HepG2 (cell line): ENCODE data around the gene FNDC4. TPM values are rescaled to one million over a fixed set of nuclear protein-coding genes. Genes with fewer than 3 reads are reported as not detected.

Source experiments
- BCL6 ChIP-seq: IDR thresholded peaks from 2 replicates; pipeline ENCODE4 v1.6.1; 2016; ENCODE audit warnings: missing genetic modification reagents, missing compliant biosample characterization
- FIP1L1 ChIP-seq: fragments of 200-400 bp; formaldehyde crosslinking; IDR thresholded peaks from 2 replicates; pipeline ENCODE4 v1.6.1; 2018; ENCODE audit warnings: low read depth, mild to moderate bottlenecking, low read length, moderate library complexity, borderline replicate concordance; ENCODE audit not compliant: insufficient read depth
- HNRNPL ChIP-seq: fragments of 200-400 bp; formaldehyde crosslinking; IDR thresholded peaks from 2 replicates; pipeline ENCODE4 v1.6.1; 2017; ENCODE audit warnings: mild to moderate bottlenecking, low read depth, low read length
- MEF2D ChIP-seq: sonication (generic); formaldehyde crosslinking; IDR thresholded peaks from 2 replicates; pipeline ENCODE4 v1.5.1; 2020; ENCODE audit warnings: mild to moderate bottlenecking, missing genetic modification reagents
- NCOR1 ChIP-seq: fragments of 200-600 bp; sonication (generic); IDR thresholded peaks from 2 replicates; pipeline ENCODE4 v1.7.0; 2017; ENCODE audit warnings: antibody characterized with exemption, low read length, borderline replicate concordance
- POLR2AphosphoS5 ChIP-seq: IDR thresholded peaks from 2 replicates; pipeline ENCODE4 v1.6.1; 2012; ENCODE audit warnings: low read depth, low read length
- SALL1 ChIP-seq: sonication (generic); formaldehyde crosslinking; IDR thresholded peaks from 2 replicates; pipeline ENCODE4 v1.8.0; 2022; ENCODE audit warnings: mild to moderate bottlenecking, missing genetic modification reagents
- ZBTB1 ChIP-seq: sonication (generic); formaldehyde crosslinking; IDR thresholded peaks from 2 replicates; pipeline ENCODE4 v1.4.0; 2020; ENCODE audit warnings: missing genetic modification reagents, borderline replicate concordance
- ZBTB43 ChIP-seq: sonication (generic); formaldehyde crosslinking; conservative IDR thresholded peaks from 2 replicates; pipeline ENCODE4 v1.4.0; 2020; ENCODE audit warnings: missing genetic modification reagents
- ZFAT ChIP-seq: sonication (generic); formaldehyde crosslinking; conservative IDR thresholded peaks from 2 replicates; pipeline ENCODE4 v1.8.1; 2023; ENCODE audit warnings: missing genetic modification reagents, inconsistent platforms
- ZNF354B ChIP-seq: sonication (generic); formaldehyde crosslinking; IDR thresholded peaks from 2 replicates; pipeline ENCODE4 v1.8.0; 2022; ENCODE audit warnings: mild to moderate bottlenecking, missing genetic modification reagents
- ZNF550 ChIP-seq: sonication (generic); formaldehyde crosslinking; IDR thresholded peaks from 2 replicates; pipeline ENCODE4 v1.4.0; 2020; ENCODE audit warnings: mild to moderate bottlenecking, missing genetic modification reagents, borderline replicate concordance
- ZNF557 ChIP-seq: sonication (generic); formaldehyde crosslinking; IDR thresholded peaks from 2 replicates; pipeline ENCODE4 v1.4.0; 2020; ENCODE audit warnings: missing genetic modification reagents
- ZNF567 ChIP-seq: sonication (generic); formaldehyde crosslinking; IDR thresholded peaks from 2 replicates; pipeline ENCODE4 v1.8.1; 2023; ENCODE audit warnings: mild to moderate bottlenecking, missing genetic modification reagents, borderline replicate concordance
- ZNF614 ChIP-seq: IDR thresholded peaks from 2 replicates; pipeline ENCODE4 v1.6.1; 2018; ENCODE audit warnings: missing biosample characterization, missing genetic modification reagents, inconsistent platforms, borderline replicate concordance
- ZSCAN31 ChIP-seq: sonication (generic); formaldehyde crosslinking; IDR thresholded peaks from 2 replicates; pipeline ENCODE4 v1.5.0; 2020; ENCODE audit warnings: low read depth, mild to moderate bottlenecking, missing genetic modification reagents
- polyA plus RNA-seq, 8 experiments: library from polyadenylated mRNA; depleted of rRNA in 3 of 8; stranded (reverse) in 7 of 8; unstranded in 1 of 8; fragments of >200 nt; fragmentation: Illumina TruSeq in 4 of 8; extraction: Trizol in 4 of 8; gene quantifications; 2 replicates each; pipeline versions ENCODE4 v1.2.1 to v1.2.3, GENCODE V29; 2011 to 2016; ENCODE audit warnings: low read depth in 4 of 8, missing spikeins in 1 of 8, mixed read lengths in 1 of 8; ENCODE audit not compliant: insufficient read depth in 1 of 8
- total RNA-seq, 5 experiments: library from RNA; depleted of rRNA; stranded (reverse); fragments of >200 nt; fragmentation: Illumina TruSeq; extraction: Trizol; gene quantifications; 2 replicates each; pipeline ENCODE4 v1.2.3, GENCODE V29; 2016; ENCODE audit warnings: low read depth in 1 of 5
- TF ChIP-seq, protein P1 (sequence below): IDR thresholded peaks from 2 replicates; pipeline ENCODE4 v1.6.1; 2012; ENCODE audit warnings: inconsistent platforms
- TF ChIP-seq, protein P2 (sequence below), 2 experiments: sonication (generic) in 1 of 2; formaldehyde crosslinking in 1 of 2; IDR thresholded peaks; 2 replicates each; pipeline versions ENCODE4 v1.6.1 to v1.9.0; 2014 to 2022; ENCODE audit warnings: antibody characterized with exemption in 1 of 2, borderline replicate concordance in 1 of 2, inconsistent platforms in 1 of 2, low read depth in 1 of 2, missing genetic modification reagents in 1 of 2
- TF ChIP-seq, protein P3 (sequence below): sonication (generic); formaldehyde crosslinking; IDR thresholded peaks from 2 replicates; pipeline ENCODE4 v1.4.0; 2020; ENCODE audit warnings: mild to moderate bottlenecking, missing genetic modification reagents

Gene FNDC4
- total and polyA plus RNA-seq, 2 of the 13 experiments (the other 11 are each of a cell fraction or from before 2014, with no cell fraction given), result 9.0 to 17.4 TPM

- TF ChIP-seq SALL1 (CRISPR knock-in tag), result peak; percentile 42
- no peak for TF ChIP-seq ZNF550 (CRISPR knock-in tag)
- TF ChIP-seq, protein P1, sequence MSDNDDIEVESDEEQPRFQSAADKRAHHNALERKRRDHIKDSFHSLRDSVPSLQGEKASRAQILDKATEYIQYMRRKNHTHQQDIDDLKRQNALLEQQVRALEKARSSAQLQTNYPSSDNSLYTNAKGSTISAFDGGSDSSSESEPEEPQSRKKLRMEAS, result peak; percentile 26; the same call in 1 of the 2 replicates
- no peak for TF ChIP-seq ZNF567 (CRISPR knock-in tag)
- TF ChIP-seq ZSCAN31 (CRISPR knock-in tag), result no peak; the same call in 1 of the 2 replicates
- TF ChIP-seq, protein P2, sequence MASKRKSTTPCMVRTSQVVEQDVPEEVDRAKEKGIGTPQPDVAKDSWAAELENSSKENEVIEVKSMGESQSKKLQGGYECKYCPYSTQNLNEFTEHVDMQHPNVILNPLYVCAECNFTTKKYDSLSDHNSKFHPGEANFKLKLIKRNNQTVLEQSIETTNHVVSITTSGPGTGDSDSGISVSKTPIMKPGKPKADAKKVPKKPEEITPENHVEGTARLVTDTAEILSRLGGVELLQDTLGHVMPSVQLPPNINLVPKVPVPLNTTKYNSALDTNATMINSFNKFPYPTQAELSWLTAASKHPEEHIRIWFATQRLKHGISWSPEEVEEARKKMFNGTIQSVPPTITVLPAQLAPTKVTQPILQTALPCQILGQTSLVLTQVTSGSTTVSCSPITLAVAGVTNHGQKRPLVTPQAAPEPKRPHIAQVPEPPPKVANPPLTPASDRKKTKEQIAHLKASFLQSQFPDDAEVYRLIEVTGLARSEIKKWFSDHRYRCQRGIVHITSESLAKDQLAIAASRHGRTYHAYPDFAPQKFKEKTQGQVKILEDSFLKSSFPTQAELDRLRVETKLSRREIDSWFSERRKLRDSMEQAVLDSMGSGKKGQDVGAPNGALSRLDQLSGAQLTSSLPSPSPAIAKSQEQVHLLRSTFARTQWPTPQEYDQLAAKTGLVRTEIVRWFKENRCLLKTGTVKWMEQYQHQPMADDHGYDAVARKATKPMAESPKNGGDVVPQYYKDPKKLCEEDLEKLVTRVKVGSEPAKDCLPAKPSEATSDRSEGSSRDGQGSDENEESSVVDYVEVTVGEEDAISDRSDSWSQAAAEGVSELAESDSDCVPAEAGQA (IDR thresholded peaks at IDR 0.05; ENCODE audit: low read depth), result 0 out of 2 replicates have a peak, but pooled peaks have one; percentile 26
- TF ChIP-seq, protein P2 (CRISPR knock-in tag; IDR thresholded peaks at IDR 0.05; ENCODE audit: borderline replicate concordance), result no peak
- no peak for TF ChIP-seq ZNF557 (CRISPR knock-in tag)
- no peak for TF ChIP-seq FIP1L1
- no peak for TF ChIP-seq ZNF354B (CRISPR knock-in tag)
- no peak for TF ChIP-seq ZNF614
- no peak for TF ChIP-seq POLR2AphosphoS5
- TF ChIP-seq, protein P3, sequence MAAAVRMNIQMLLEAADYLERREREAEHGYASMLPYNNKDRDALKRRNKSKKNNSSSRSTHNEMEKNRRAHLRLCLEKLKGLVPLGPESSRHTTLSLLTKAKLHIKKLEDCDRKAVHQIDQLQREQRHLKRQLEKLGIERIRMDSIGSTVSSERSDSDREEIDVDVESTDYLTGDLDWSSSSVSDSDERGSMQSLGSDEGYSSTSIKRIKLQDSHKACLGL, result no peak
- no peak for TF ChIP-seq ZFAT
- TF ChIP-seq BCL6 (CRISPR knock-in tag), result no peak
- TF ChIP-seq HNRNPL, result peak; percentile 92
- TF ChIP-seq ZBTB1 (CRISPR knock-in tag), result no peak
- TF ChIP-seq NCOR1, result no peak
- TF ChIP-seq ZBTB43 (CRISPR knock-in tag), result no peak
- no peak for TF ChIP-seq MEF2D (CRISPR knock-in tag)
Measured at GRCh38 chr2:27494284-27494943, 586 bp downstream of the FNDC4 start (continued).
